ENCODE results near the gene KRTAP5-6.
"Not testable (repeated sequence)": the region's sequence is repeated elsewhere in the genome, so short reads cannot be mapped to it uniquely, and the experiment has no call there.

The KRTAP5-6 gene

GRCh38 chr11:1661454-1662269 is 35.3 kb upstream of the KRTAP5-6 start:
- not testable (repeated sequence) for DNase-seq (ENCODE audit: low spot score)

GRCh38 chr11:1662699-1663283 is 34.2 kb upstream of the KRTAP5-6 start:
- DNase-seq (ENCODE audit: low spot score), result not testable (repeated sequence)

GRCh38 chr11:1665313-1665712 is 31.7 kb upstream of the KRTAP5-6 start:
- DNase-seq (ENCODE audit: low spot score), result no peak

GRCh38 chr11:1667121-1667850 is 29.7 kb upstream of the KRTAP5-6 start:
- no peak for DNase-seq (ENCODE audit: low spot score)

- DNase-seq (ENCODE audit: low spot score), result no peak
These were observed 29.1 kb upstream of the KRTAP5-6 start for GRCh38 chr11:1667906-1668305.

GRCh38 chr11:1668911-1669473 is 28.0 kb upstream of the KRTAP5-6 start:
- no peak for DNase-seq (ENCODE audit: low spot score)

GRCh38 chr11:1669546-1670218 is 27.3 kb upstream of the KRTAP5-6 start:
- DNase-seq (ENCODE audit: low spot score), result no peak

- DNase-seq (ENCODE audit: low spot score), result not testable (repeated sequence)
These were observed 26.5 kb upstream of the KRTAP5-6 start for GRCh38 chr11:1670457-1670856.

GRCh38 chr11:1670905-1671371 is 26.1 kb upstream of the KRTAP5-6 start:
- DNase-seq (ENCODE audit: low spot score), result no peak

- DNase-seq (ENCODE audit: low spot score), result no peak
These were observed 25.3 kb upstream of the KRTAP5-6 start for GRCh38 chr11:1671658-1672057.

- no peak for DNase-seq (ENCODE audit: low spot score)
These were observed 24.2 kb upstream of the KRTAP5-6 start for GRCh38 chr11:1672613-1673350.

- no peak for DNase-seq (ENCODE audit: low spot score)
These were observed 23.4 kb upstream of the KRTAP5-6 start for GRCh38 chr11:1673446-1674172.

- DNase-seq (ENCODE audit: low spot score), result no peak
These were observed 22.5 kb upstream of the KRTAP5-6 start for GRCh38 chr11:1674173-1675131.

GRCh38 chr11:1675536-1676228 is 21.3 kb upstream of the KRTAP5-6 start:
- DNase-seq (ENCODE audit: low spot score), result no peak

- DNase-seq (ENCODE audit: low spot score), result no peak
These were observed 20.7 kb upstream of the KRTAP5-6 start for GRCh38 chr11:1676229-1676740.

- no peak for DNase-seq (ENCODE audit: low spot score)
These were observed 17.1 kb upstream of the KRTAP5-6 start for GRCh38 chr11:1679881-1680280.

- no peak for DNase-seq (ENCODE audit: low spot score)
These were observed 14.6 kb upstream of the KRTAP5-6 start for GRCh38 chr11:1682225-1682905.

- not testable (repeated sequence) for DNase-seq (ENCODE audit: low spot score)
These were observed 13.8 kb upstream of the KRTAP5-6 start for GRCh38 chr11:1683216-1683615.

All from D341Med (cell line).